HepG2 (cell line): ENCODE measurements around the gene ATP6V1G2. TPM values are rescaled to one million over a fixed set of nuclear protein-coding genes. Genes with fewer than 3 reads are reported as not detected.

Source experiments
- ATAC-seq: fragments of 200-7000 bp; cut with Tn5 transposase; 3 replicates; pipeline ENCODE4 v1.9.1; 2020; ENCODE audit warnings: mild to moderate bottlenecking, moderate library complexity
- BruUV-seq: library from RNA; stranded (reverse); fragments of 400-500 nt; replicated peaks from 2 replicates; lab custom pipeline; 2021; lab: Mats Ljungman, UMichigan
- CTCF ChIA-PET: fragments of 300-600 bp; formaldehyde crosslinking; extraction: SDS; loops from one replicate; lab custom pipeline; 2021; ENCODE audit warnings: low total read pairs, inconsistent platforms, low intra/inter-chr PET ratio; lab: Yijun Ruan, JAX
- POLR2A ChIA-PET: fragments of 350-600 bp; sonication (Branson Sonifier 250); formaldehyde crosslinking; loops from one replicate; lab custom pipeline; 2020; ENCODE audit warnings: antibody characterized with exemption, inconsistent platforms; lab: Yijun Ruan, JAX
- DNase-seq: peaks from one replicate; pipeline ENCODE4 v3.0.0-alpha.2; 2015; ENCODE audit warnings: low spot score
- FAIRE-seq: peaks from 3 replicates; lab custom pipeline; 2011; peaks lifted over from hg19 to GRCh38; lab: Jason Lieb, UNC
- H2AFZ ChIP-seq: one replicate; pipeline ENCODE4 v1.6.1; 2011; ENCODE audit warnings: low read length, inconsistent platforms
- H3K27ac ChIP-seq: fragments of 300-600 bp; 3 replicates; pipeline ENCODE4 v1.8.0; 2011; ENCODE audit warnings: mixed run types, mild to moderate bottlenecking, mixed read lengths, low read length, inconsistent platforms; ENCODE audit not compliant: insufficient read depth; ENCODE audit errors: extremely low read length
- H3K27me3 ChIP-seq, 2 experiments: fragments of 200-600 bp in 1 of 2; 2 replicates in 1 of 2; 3 replicates in 1 of 2; pipeline versions ENCODE4 v1.6.0 to v1.8.0; 2011; ENCODE audit warnings: low read length in 2 of 2, mild to moderate bottlenecking in 2 of 2, moderate library complexity in 2 of 2, inconsistent platforms in 1 of 2; ENCODE audit not compliant: insufficient read depth in 2 of 2, control insufficient read depth in 1 of 2
- H3K36me3 ChIP-seq, 2 experiments: fragments of 200-600 bp in 1 of 2; replicated peaks in 1 of 2; 2 replicates in 1 of 2; 3 replicates in 1 of 2; pipeline versions ENCODE4 v1.5.1 to v1.8.0; 2011; ENCODE audit warnings: low read length in 2 of 2, inconsistent platforms in 1 of 2; ENCODE audit not compliant: insufficient read depth in 2 of 2, control insufficient read depth in 1 of 2
- H3K4me1 ChIP-seq: 2 replicates; pipeline ENCODE4 v1.5.1; 2012; ENCODE audit warnings: low read length, inconsistent platforms; ENCODE audit not compliant: insufficient read depth
- H3K4me2 ChIP-seq: 2 replicates; pipeline ENCODE4 v1.6.0; 2011; ENCODE audit warnings: low read depth, low read length, inconsistent platforms
- H3K4me3 ChIP-seq, 3 experiments: fragments of 200-600 bp in 1 of 3; sonication (generic), shearing (Covaris generic) in 1 of 3; replicated peaks in 1 of 3; 2 replicates each; pipeline ENCODE4 v1.5.1; 2011 to 2016; ENCODE audit warnings: low read length in 3 of 3, inconsistent platforms in 2 of 3, low read depth in 2 of 3, mild to moderate bottlenecking in 2 of 3, control low read depth in 1 of 3, mixed read lengths in 1 of 3; ENCODE audit not compliant: insufficient read depth in 1 of 3
- H3K79me2 ChIP-seq: one replicate; pipeline ENCODE4 v1.6.1; 2011; ENCODE audit warnings: low read length, inconsistent platforms; ENCODE audit not compliant: insufficient read depth
- H3K9ac ChIP-seq: 2 replicates; pipeline ENCODE4 v1.6.0; 2011; ENCODE audit warnings: mild to moderate bottlenecking, low read depth, low read length, inconsistent platforms; ENCODE audit not compliant: insufficient read depth
- H3K9me3 ChIP-seq: 2 replicates; pipeline ENCODE4 v1.5.1; 2012; ENCODE audit warnings: mild to moderate bottlenecking, low read length
- H4K20me1 ChIP-seq: 2 replicates; pipeline ENCODE4 v1.6.0; 2011; ENCODE audit warnings: inconsistent platforms, mild to moderate bottlenecking, low read length, moderate library complexity; ENCODE audit not compliant: insufficient read depth
- AGO2 ChIP-seq: fragments of 200-400 bp; formaldehyde crosslinking; optimal IDR thresholded peaks from 2 replicates; pipeline ENCODE3; 2017; ENCODE audit warnings: mild to moderate bottlenecking, low read depth, low read length, moderate library complexity
- BCLAF1 ChIP-seq: fragments of 450-650 bp; IDR thresholded peaks from 2 replicates; pipeline ENCODE4 v1.6.1; 2017; ENCODE audit warnings: mild to moderate bottlenecking
- FOXA1 ChIP-seq, 2 experiments: fragments of 450-650 bp in 1 of 2; sonication (generic) in 1 of 2; formaldehyde crosslinking in 1 of 2; IDR thresholded peaks; 2 replicates each; pipeline versions ENCODE4 v1.4.0 to v1.6.1; 2016 to 2020; ENCODE audit warnings: missing genetic modification reagents in 1 of 2
- FOXP4 ChIP-seq: sonication (generic); formaldehyde crosslinking; IDR thresholded peaks from 2 replicates; pipeline ENCODE4 v1.4.0; 2020; ENCODE audit warnings: missing genetic modification reagents
- HOXA5 ChIP-seq: sonication (generic); formaldehyde crosslinking; IDR thresholded peaks from 2 replicates; pipeline ENCODE4 v1.4.0; 2020; ENCODE audit warnings: missing genetic modification reagents
- IKZF1 ChIP-seq: fragments of 450-650 bp; IDR thresholded peaks from 2 replicates; pipeline ENCODE4 v1.7.1; 2016
- RBAK ChIP-seq: sonication (generic); formaldehyde crosslinking; IDR thresholded peaks from 2 replicates; pipeline ENCODE4 v1.5.1; 2020; ENCODE audit warnings: mild to moderate bottlenecking, missing genetic modification reagents
- SMARCE1 ChIP-seq: fragments of 450-650 bp; IDR thresholded peaks from 2 replicates; pipeline ENCODE4 v1.6.1; 2017; ENCODE audit warnings: borderline replicate concordance
- SNRNP70 ChIP-seq: fragments of 200-400 bp; formaldehyde crosslinking; IDR thresholded peaks from 2 replicates; pipeline ENCODE4 v1.6.1; 2017; ENCODE audit warnings: mild to moderate bottlenecking, low read depth, low read length, moderate library complexity
- TRIM24 ChIP-seq: sonication (generic); formaldehyde crosslinking; IDR thresholded peaks from 2 replicates; pipeline ENCODE4 v1.8.0; 2022; ENCODE audit warnings: mild to moderate bottlenecking, missing genetic modification reagents
- ZFP36 ChIP-seq: fragments of 150-350 bp; IDR thresholded peaks from 2 replicates; pipeline ENCODE4 v1.6.1; 2018; ENCODE audit warnings: borderline replicate concordance, low read length, low read depth; ENCODE audit not compliant: partially characterized antibody
- ZFP37 ChIP-seq: sonication (generic); formaldehyde crosslinking; IDR thresholded peaks from 2 replicates; pipeline ENCODE4 v1.4.0; 2020; ENCODE audit warnings: missing genetic modification reagents, borderline replicate concordance
- ZNF225 ChIP-seq: sonication (generic); formaldehyde crosslinking; IDR thresholded peaks from 2 replicates; pipeline ENCODE4 v1.4.0; 2020; ENCODE audit warnings: mild to moderate bottlenecking, missing genetic modification reagents
- ZNF235 ChIP-seq: sonication (generic); formaldehyde crosslinking; IDR thresholded peaks from 2 replicates; pipeline ENCODE4 v1.8.1; 2023; ENCODE audit warnings: mild to moderate bottlenecking, missing genetic modification reagents, borderline replicate concordance
- ZNF275 ChIP-seq: sonication (generic); formaldehyde crosslinking; IDR thresholded peaks from 2 replicates; pipeline ENCODE4 v1.8.0; 2022; ENCODE audit warnings: missing genetic modification reagents, mild to moderate bottlenecking, inconsistent platforms, borderline replicate concordance
- ZNF337 ChIP-seq: sonication (generic); formaldehyde crosslinking; IDR thresholded peaks from 2 replicates; pipeline ENCODE4 v1.5.1; 2020; ENCODE audit warnings: missing genetic modification reagents, low read depth, mild to moderate bottlenecking, borderline replicate concordance
- ZNF430 ChIP-seq: sonication (generic); formaldehyde crosslinking; IDR thresholded peaks from 2 replicates; pipeline ENCODE4 v1.9.0; 2021; ENCODE audit warnings: mild to moderate bottlenecking, missing genetic modification reagents
- ZNF432 ChIP-seq: sonication (generic); formaldehyde crosslinking; IDR thresholded peaks from 2 replicates; pipeline ENCODE4 v1.5.0; 2020; ENCODE audit warnings: missing genetic modification reagents, mild to moderate bottlenecking, borderline replicate concordance
- WGBS: methylation state at CpG from one replicate; pipeline ENCODE4 v1.1.6; 2017; ENCODE audit warnings: low lambda C conversion rate; 5-methylcytosine and 5-hydroxymethylcytosine counted together
- in situ Hi-C: cut with HindIII; loops from 2 replicates; pipeline ENCODE4 v1.10.0; 2017; ENCODE audit warnings: low pct_unique_long_range_greater_than_20kb; ENCODE audit not compliant: extremely low pct_ligation_motif_present
- intact Hi-C: fragments of 100-400 bp; cut with micrococcal nuclease; formaldehyde crosslinking; loops from one replicate; pipeline ENCODE4 v1.10.0; 2022; ENCODE audit not compliant: unreplicated experiment
- polyA plus RNA-seq, 8 experiments: library from polyadenylated mRNA; depleted of rRNA in 3 of 8; stranded (reverse) in 7 of 8; unstranded in 1 of 8; fragments of >200 nt; fragmentation: Illumina TruSeq in 4 of 8; extraction: Trizol in 4 of 8; gene quantifications; 2 replicates each; pipeline versions ENCODE4 v1.2.1 to v1.2.3, GENCODE V29; 2011 to 2016; ENCODE audit warnings: low read depth in 4 of 8, missing spikeins in 1 of 8, mixed read lengths in 1 of 8; ENCODE audit not compliant: insufficient read depth in 1 of 8
- total RNA-seq, 5 experiments: library from RNA; depleted of rRNA; stranded (reverse); fragments of >200 nt; fragmentation: Illumina TruSeq; extraction: Trizol; gene quantifications; 2 replicates each; pipeline ENCODE4 v1.2.3, GENCODE V29; 2016; ENCODE audit warnings: low read depth in 1 of 5

Gene ATP6V1G2
- total and polyA plus RNA-seq, 2 of the 13 experiments (the other 11 are each of a cell fraction or from before 2014, with no cell fraction given) = 0.27 to 0.83 TPM

- Histone ChIP-seq H3K27ac (no peak overlapping the region), H2AFZ (peak overlapping the region; percentile 64), H3K9me3 (no peaks in the 10 kb centered on the region), H4K20me1 (no peaks in the 10 kb centered on the region), H3K4me1 (peaks cover 25% of the 10 kb centered on the region), H3K9ac (peak overlapping the region; percentile 65), H3K36me3 (no peaks in the 10 kb centered on the region), H3K4me2 (peak overlapping the region; percentile 99), H3K79me2 (no peaks in the 10 kb centered on the region), H3K4me3 (peak overlapping the region; percentile 67 to 88 (median 78)), H3K27me3 (peaks cover 10 to 65% of the 10 kb centered on the region in 2 experiments; a peak in 4 of 5 replicates)
- intact Hi-C loops (loop anchor here (1.0 to 5.0 kb wide), 2 partner anchors 17 to 34 kb away; partner anchors contain the start of genes ATP6V1G2 and NFKBIL1), in situ Hi-C loops (no loop called here)
- BruUV-seq = no TSS peak
- DNase-seq = peak; percentile 61
- POLR2A ChIA-PET = interaction anchor here (1.1 to 2.8 kb wide), 4 partner anchors 17 to 122 kb away, joined by 3 to 15 read pairs (median 6); partner anchors contain the start of genes ABHD16A, DDX39B and NFKBIL1
- ATAC-seq = peak; percentile 94
- CTCF ChIA-PET = interaction anchor here (1.1 to 3.2 kb wide), 5 partner anchors 16 to 1216 kb away, joined by 3 to 35 read pairs (median 5); partner anchors contain the start of gene NFKBIL1
- peak; percentile 26 for FAIRE-seq
- under 1% methylated on average over 58 of the region's 62 CpGs for WGBS
- TF ChIP-seq HOXA5 (CRISPR knock-in tag) = peak; percentile 66; the same call in 1 of the 2 replicates
- TF ChIP-seq FOXP4 (CRISPR knock-in tag) = peak; percentile 11; the same call in 1 of the 2 replicates
- TF ChIP-seq ZFP36 = no peak
- no peak for TF ChIP-seq AGO2
- TF ChIP-seq FOXA1 (IDR thresholded peaks at IDR 0.05) = no peak
- 0 out of 2 replicates have a peak, but pooled peaks have one; percentile 6 for TF ChIP-seq FOXA1 (CRISPR knock-in tag; IDR thresholded peaks at IDR 0.05)
- no peak for TF ChIP-seq IKZF1
- TF ChIP-seq ZNF235 = no peak; the same call in 1 of the 2 replicates
- no peak for TF ChIP-seq ZFP37
- TF ChIP-seq TRIM24 (CRISPR knock-in tag) = no peak
- no peak; the same call in 1 of the 2 replicates for TF ChIP-seq RBAK (CRISPR knock-in tag)
- peak; percentile 51 for TF ChIP-seq ZNF225 (CRISPR knock-in tag)
- peak; percentile 44; the same call in 1 of the 2 replicates for TF ChIP-seq ZNF430 (CRISPR knock-in tag)
- TF ChIP-seq ZNF275 = peak; percentile 85; the same call in 1 of the 2 replicates
- peak; percentile 44; the same call in 1 of the 2 replicates for TF ChIP-seq ZNF432
- no peak for TF ChIP-seq BCLAF1
- TF ChIP-seq ZNF337 (CRISPR knock-in tag) = no peak
- TF ChIP-seq SNRNP70 = no peak
- no peak for TF ChIP-seq SMARCE1
These were observed 34.5 kb upstream of the ATP6V1G2 start for GRCh38 chr6:31580807-31581433.
